NCI-H1417 (cell line): ENCODE results near the gene PPP1R16B.
"Not testable (repeated sequence)": the region's sequence is repeated elsewhere in the genome, so short reads cannot be mapped to it uniquely, and the experiment has no call there.

Experiments
- DNase-seq, 3 experiments: peaks; one replicate each; lab custom pipeline; 2025; lab: John Stamatoyannopoulos, UW

Gene PPP1R16B

DNA sequence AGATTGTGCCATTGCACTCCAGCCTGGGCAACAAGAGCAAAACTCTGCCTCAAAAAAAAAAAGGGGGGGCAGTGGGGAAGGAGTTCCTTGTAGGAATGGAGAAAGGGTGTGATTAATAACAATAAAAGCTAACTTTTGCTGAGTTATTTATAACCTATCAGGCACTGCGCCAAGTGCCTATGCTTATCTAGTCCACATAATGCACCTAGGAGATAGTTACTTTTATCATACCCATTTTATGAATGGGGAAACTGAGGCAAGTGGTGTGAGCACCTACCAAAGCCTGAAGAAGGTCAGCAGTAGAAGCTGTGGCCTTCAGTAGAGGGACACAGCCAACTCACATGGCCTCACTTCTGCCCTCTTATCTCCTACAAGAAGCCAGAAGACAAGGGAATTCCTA, 13.6 kb upstream of the PPP1R16B start:
- no peak for DNase-seq

DNA sequence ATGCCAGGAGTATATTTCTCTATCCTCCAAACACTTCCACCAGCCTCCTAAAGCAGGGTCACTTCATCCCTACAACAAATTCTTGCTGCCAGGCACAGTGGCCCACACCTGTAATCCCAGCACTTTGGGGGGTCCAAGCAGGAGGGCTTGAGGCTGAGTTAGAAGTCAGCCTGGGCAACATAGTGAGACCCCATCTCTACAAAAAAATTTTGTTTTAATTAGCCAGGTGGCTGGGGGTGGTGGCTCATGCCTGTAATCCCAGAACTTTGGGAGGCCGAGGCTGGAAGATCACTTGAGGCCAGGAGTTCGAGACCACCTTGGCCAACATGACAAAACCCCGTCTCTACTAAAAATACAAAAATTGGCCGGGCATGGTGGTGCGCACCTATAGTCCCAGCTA, 11.4 kb upstream of the PPP1R16B start:
- not testable (repeated sequence) for DNase-seq

DNA sequence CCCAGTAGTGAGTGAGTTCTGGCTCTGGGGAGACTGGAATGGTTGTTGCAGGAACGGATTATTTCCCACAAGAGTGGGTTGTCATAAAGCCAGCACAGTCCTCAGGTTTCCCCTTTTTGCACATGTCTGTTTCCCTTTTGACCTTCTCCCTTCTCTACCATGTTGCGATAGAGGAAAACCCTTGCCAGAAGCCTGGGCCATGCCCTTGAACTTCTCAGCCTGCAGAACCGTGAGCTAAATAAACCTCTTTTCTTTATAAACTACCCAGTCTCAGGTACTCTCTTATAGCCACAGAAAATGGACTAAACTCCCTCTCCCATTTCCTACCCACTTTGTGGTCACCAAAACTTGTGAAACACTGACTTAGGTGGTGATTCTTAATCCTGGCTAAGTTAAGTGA, 7.2 kb upstream of the PPP1R16B start:
- no peak for DNase-seq

DNA sequence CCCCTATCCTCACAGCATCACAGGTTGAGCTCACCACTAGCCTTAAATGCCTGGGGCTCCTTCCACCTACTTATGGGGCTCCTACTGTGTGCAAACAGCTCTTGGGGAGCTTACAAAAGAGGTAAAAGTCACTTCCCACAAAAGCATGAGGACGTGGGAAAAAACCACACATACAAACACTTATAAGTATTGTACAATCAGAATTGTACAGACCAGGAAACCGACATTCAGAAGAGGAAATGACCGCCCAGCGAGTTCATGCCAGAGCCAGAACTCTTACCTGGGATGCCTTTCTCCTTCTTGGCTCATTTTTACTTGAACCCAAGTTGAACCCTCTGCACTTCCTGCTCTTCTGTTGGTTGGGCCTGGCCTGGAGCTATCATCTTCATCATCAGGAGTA, 6.3 kb upstream of the PPP1R16B start:
- no peak for DNase-seq

DNA sequence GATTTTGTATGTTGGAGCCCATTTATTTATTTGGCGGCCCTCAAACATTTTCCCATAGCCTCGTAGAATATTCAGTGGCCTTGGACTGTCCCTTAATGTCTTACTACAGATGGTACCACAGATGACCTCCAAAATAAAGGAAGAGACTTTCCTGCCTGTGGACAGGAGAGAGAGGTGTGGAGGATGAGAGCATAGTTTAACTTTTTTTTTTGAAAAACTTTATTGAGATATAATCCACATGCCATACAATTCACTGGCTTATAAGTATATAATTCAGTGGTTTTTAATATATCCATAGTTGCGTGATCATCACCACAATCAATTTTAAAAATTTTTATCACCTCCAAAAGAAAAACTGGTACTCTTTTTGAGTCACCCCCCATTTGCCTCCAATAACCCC, 4.6 kb upstream of the PPP1R16B start:
- DNase-seq, result no peak

DNA sequence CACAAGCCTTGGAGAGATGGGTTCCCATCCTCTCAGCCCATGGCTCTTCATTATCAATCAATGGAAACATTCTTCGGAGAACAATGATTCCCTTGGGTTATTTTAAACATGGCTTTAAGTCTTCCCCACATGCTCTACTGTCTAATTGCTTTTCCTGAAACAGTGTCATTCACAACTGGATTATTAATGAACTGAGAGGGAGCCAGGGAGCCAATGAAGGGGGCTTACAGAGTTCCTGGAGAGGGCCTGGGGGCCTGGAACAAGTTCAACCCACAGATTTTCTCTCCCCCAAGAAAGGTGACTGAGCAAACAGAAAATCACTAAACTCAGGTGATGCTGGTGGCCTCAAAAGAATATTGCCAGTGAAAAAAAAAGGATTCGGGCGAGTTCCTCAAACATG, 1.3 kb upstream of the PPP1R16B start:
- no peak for DNase-seq

DNA sequence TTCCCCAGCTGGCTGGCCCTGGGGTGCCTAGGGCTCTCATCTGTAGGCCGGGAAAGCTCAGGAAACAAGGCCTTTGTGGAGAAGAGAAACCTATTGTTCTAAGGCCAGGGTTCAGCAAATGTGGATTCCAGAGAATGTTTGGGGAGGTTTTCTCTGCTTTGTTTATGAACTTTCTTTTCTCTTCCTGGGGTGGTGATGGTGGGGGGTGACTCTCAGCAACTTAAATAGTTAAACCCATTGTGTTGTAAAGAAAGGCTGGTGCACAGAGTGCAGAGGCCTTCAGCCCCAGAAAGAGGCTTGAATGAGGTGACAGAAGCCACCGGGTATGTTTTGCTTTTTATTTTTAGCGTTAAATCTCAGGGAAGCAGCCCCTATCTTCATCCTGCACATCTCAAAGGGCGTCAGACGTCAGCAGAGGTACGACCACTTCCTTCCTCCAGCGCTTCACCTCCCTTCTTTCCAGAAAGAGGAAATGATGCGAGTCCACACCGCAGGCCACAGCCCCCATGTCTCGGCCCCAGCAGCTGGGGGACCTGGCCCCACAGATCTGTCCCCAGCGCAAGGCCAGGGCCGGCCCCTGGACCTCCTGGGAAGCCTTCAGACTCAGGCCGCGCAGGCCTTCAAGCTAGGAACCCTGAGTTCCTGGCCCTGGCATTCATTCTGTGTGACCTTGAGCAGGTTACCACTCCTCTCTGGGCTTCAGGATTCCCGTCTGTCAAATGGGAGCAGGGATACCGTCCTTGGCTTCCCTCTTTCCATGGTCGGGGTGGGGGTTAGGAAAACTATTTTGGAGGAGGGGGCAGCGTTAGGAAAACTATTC, 605 bp upstream of the PPP1R16B start:
- no peak for DNase-seq

DNA sequence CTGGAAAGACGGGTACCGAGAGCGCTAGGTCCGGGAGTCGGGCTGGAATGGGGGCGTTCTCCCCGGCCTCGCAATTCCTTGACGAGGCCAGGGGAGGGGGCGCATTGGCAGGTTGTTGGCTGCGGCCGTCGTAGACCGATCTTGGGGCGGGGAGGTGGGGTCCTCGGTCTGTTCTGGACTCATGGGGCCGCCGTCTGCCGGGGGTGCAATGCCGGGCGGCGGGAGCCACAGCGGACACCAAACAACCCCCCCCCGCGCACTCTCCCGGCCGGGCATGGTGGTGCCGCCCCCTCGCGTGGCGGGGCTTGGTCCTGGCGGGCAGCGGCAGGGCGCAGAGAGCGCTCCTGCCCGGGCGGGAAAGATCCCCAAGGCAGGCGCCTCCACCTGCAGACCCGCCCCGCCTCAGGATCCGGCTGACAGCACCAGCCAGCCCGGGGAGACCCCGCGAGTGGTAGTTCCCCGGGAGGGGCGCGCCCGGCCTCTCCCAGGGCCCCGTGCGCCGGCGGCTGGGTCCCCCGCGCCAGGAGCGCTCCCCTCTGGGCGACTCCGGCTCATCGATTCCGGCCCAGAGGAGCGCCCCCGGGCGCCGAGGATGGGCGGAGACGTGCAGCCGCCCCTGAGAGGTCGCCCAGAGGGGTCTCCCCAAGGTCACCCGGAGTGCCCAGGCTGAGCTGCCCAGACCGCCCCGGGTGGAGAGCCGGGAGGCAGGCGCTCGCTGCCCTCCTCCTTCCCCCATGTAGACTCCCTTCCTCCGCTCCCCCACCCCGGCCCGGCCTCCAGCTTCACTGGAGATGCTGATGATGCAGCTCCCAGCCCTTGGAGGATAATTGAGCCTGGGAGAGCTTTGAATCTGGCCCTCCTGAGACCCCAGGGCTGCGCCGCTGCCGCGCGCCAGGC, 709 bp downstream of the PPP1R16B start:
- DNase-seq, result peak; percentile 28 to 76 (median 70)

DNA sequence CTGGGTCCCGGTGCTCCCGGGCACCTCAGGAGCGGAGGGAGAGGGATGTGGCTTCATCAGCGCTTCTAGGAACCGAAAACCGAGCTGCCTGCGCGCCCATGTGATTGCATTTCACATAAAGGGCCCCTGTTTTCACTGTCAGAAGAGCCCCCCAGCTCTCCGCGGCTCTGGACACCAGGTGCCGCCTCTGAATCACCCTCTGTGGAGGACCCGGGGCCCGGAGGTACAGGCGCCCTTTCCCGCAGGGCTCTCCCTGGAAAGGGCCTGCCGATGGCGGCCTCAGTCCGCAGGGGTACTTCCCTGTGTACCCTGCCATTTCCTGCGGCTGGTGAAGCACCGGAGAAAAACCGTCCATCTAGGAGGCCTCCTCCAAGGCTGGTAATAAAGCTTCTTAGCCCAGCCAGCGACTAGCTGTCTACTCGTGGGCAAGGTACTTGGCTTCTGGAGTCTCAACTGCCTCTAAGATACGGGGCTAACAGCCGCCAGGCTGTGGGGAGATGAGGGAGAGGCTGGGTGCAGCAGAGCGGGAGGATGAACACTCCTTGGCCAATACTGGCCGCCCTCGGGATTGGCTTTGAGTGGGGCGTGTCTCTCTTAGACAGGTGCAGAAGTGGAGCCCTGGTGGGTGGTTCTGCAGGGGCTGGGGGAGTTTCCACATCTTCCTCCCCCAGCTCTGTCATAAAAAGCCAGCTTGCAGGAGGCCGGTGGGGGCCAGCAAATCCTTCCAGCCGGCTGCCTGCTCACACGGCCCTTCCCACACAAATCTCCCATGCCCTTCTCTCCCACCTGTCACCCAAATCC, 1.6 kb downstream of the PPP1R16B start:
- peak; percentile 70 to 83 (median 81) for DNase-seq

DNA sequence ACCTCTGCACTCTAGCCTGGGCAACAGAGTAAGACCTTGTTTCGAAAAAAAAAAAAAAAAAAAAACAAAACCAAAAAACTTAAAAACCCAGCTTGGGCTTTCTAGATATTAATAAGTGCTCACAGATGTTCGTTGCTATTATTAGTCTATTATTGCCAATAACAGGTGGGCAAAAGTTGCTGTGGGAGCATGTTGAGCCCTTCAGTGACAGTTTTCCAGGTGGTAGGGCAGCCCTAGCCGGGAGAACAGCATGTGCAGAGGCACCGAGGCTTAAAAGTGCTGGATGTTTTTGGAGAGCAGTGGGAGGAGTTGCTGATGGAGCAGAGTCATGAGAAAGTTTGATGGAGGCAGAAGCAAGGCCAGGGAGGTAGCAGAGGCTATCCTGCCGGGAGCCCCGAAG, 4.4 kb downstream of the PPP1R16B start:
- DNase-seq, result no peak

DNA sequence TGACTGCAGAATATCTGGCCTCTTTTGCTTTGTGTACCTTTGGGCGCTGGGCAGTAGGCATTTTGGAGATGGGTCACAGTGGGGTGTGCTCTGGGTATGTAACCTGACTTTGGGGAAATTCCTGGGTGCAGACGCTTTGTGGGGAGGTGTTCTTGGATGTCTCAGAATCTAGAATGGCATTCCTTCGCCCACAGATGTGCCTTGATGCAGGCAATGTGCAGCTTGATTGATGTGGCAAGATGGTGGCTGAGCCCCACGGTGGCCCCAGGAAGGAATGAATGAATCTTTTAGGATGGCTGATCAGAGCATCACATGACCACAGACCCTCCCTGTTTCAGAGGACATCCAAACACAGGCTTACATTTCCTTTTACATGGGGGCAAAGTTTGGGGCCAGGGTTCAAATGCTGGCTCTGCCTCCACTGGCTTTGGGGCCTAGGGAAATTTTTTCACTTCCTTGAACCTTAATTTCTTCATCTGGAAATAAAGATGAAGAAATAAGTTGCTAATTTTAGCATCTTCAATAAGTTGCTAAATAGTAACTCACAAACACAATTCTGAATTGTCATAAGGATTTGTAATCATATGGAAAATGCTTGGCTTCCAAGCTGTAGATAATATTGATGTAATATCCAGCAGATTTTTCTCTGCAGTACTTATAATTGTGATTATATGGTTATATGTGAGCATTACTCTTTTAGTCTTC, 5.6 kb downstream of the PPP1R16B start:
- DNase-seq, result no peak

DNA sequence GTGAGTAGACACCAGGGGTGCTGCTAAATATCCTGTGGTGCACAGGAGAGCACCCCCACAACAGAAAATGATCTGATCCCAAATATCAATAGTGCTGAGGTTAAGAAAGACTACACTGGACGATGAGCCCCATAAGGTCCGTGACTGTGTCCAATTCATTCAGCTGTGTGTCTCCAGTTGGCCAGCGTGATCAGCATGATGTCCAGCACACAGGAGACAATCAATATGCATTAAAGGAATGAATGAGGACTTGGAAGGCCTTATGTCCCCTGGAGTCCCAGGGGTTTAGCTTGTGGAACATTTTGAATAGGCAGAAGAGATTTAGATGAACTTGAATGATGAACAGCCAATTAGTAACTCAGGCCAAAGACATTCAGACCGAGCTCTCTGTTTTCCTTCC, 6.3 kb downstream of the PPP1R16B start:
- DNase-seq, result no peak

DNA sequence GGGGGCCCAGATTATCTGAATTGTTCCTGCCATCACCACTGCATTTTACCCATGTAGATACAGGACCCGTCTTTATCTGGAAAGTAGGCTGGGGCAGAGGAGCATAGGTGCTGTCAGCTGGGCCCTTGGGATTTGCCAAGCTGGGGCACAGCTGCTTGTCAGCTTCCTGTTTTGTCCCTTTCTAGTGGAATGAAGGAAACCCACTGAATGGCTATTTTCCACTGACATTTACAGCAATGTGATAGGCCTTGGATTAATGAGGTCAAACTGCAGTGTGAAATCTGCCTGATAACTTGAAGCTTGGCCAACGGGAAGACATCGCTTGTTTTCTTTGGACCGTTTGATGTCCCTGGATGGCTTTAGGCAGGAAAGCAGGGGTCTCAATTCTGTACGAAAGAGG, 6.7 kb downstream of the PPP1R16B start:
- no peak for DNase-seq

DNA sequence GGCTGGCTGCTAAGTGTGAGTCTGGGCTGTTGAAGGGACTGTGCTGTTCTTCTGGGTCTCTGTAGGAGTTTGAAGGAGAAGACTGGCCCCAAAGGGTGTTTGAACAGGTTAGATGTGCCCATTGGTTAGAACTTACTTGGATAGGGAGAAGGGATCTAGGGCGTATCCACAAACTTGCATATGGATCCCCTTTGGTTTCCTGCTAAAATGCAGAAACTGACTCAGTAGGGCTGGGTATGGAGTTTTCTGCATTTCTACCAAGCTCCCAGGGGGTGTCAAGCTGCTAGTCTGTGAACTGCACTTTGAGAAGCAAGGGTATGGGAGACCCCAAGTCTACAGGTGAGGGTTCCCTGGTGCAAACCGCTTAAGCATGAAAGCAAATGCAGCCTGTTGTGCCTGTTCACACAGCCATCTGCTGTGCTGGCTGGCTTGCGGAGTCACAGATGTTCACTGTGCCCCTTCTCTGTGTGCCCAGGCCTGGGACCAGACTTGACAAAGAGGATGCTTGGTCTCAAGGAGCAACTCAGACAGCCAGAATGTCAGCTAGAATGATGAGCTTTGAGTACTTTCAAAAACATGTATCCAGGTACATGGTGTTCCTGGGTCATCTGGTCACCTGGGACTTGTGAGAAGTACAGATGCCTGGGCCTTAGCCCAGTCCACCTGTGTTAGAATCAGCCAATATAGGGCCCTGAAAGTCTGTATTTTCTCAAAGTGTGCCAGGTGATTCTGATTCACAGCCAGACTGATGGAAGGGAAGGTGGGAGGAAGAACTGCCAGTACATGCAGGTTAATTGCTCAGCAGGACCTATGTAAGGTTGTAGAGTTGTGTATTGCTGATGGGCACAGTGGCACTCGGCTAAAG, 7.4 kb downstream of the PPP1R16B start:
- no peak for DNase-seq

DNA sequence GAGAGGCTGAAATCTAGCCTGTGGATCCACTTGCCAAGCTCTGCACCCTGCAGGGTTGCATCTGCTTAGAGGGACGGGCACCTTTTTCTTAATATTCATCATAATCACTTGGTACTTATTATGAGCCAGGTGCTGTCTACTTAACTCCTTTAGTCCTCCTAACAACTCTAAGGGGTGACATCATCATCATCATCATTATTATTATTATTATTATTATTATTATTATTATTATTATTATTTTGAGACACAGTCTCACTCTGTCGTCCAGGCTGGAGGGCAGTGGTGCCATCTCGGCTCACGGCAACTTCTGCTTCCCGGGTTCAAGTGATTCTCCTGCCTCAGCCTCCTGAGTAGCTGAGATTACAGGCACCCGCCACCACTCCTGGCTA, 8.1 kb downstream of the PPP1R16B start:
- not testable (repeated sequence) for DNase-seq

DNA sequence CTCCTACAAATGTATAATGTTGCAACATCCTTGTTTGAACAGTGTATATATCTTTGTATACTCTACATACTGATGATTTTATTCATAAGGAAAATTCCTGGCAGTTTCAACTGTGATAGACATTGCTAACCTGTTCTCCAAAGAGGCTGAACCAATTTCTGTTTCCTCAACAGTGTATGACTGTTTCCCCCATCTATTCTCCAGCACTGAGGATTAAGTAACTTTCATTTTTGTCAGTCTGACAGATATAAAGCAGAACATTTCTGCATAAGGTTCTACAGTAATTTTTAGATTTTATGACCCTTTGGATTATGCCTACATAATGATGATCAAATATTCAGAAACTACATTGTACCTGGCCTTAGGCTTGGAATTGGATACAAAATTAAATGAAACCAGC, 9.9 kb downstream of the PPP1R16B start:
- no peak for DNase-seq

DNA sequence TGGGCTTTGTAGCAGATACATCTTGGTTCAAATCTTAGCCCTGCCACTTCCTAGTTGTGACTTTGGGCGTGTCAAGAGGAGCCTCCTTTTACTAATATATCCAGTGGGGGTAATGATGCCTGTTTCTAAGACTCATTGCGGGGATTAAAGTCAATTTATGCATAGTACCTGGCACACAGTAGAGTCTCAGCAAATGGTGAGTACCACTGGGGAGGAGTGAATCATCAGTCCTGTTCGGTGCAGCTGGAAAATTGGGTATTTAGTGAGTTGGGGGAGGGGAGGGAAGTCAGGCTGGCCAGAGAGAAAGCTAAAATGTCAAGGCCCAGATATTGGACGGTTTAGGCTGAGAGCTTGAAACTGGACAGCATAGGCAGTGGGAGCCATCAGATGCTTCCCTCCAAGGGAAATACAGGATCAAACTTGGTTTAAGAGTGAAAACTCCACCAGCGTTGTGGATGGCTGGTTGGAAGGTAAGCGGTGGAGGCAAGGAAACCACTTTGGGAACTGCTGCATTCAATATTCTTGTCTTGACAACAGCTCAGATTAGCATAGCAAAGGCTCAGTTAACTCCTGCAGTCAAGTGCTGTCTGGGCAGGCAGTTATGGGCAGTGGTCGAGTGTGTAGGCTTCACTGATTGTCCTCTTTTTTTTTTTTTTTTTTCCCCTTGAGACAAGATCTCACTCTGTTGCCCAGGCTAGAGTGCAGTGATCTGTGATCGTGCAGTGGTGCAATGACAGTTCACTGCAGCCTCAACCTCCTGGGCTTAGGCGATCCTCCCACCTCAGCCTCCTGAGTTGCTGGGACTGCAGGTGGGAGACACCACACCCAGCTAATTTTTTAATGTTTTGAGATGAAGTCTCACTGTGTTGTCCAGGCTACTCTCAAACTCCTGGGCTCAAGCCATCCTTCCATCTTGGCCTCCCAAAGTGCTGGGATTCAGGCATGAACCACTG, 12.9 kb downstream of the PPP1R16B start:
- DNase-seq, result no peak

DNA sequence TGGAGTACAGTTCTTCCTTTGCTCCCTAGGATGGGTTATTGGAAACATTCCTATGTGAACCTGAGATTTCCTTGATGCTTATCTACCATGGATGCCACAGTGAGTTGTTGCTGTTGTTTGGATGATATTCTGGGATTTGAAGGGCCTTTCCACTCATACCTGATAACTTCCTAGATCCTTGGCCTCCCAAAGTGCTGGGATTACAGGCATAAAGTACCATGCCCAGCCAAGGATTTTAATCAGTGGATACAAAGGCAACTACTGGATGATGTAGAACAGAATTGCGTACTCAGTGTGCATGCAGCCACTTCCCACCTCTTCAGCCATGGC, 20.0 kb downstream of the PPP1R16B start:
- DNase-seq, result no peak

DNA sequence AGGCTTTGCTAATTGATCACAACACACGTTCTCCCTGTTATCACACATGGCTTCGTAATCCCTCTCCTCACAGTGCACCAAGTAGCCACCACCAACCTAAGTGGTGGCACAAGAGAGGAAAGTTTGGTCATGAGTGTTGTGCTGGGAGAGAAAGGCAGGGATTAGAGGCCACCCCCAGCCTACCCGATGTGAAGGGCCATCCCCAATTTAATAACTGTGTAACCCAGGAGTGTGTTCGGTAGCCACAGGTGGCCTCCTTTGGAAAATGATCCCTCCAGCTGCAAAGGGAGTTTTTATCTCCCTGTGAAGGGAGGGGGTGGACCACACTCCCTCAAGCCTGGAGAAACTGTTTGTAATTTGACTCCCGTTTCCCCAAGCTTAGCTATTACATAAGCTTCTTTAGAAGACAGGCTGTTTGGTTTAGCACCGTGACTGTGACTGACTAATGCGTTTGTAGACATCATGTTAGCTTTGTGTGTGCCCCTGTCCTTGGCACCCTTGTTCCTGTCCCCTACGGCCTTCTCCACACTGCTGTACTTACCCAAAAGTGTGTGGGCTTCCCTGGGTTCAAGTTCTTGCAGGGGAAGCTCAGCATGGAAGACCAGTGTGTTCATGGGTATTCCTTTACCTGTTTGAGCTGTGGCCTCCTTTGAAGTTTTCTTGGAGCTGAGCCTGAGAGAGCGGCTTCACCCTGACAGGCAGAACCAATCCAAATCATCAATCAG, 20.6 kb downstream of the PPP1R16B start:
- DNase-seq, result peak; percentile 68 to 88 (median 86)
